ENCODE measurements around the gene TCEAL7.

The TCEAL7 gene

GRCh38 chrX:103369479-103369878, 39.4 kb downstream of the TCEAL7 start:
- DNase-seq, result no peak

GRCh38 chrX:103372886-103373285, 42.8 kb downstream of the TCEAL7 start:
- DNase-seq, result no peak

GRCh38 chrX:103373581-103373980, 43.5 kb downstream of the TCEAL7 start:
- DNase-seq, result no peak

- peak; percentile 39 for DNase-seq
Measured at GRCh38 chrX:103376118-103376978, 46.3 kb downstream of the TCEAL7 start, which contains the start of gene BEX3. Gene BEX3 (plus strand): TSS chrX:103376538. CDS start chrX:103377522, 984 bp downstream.

DNA sequence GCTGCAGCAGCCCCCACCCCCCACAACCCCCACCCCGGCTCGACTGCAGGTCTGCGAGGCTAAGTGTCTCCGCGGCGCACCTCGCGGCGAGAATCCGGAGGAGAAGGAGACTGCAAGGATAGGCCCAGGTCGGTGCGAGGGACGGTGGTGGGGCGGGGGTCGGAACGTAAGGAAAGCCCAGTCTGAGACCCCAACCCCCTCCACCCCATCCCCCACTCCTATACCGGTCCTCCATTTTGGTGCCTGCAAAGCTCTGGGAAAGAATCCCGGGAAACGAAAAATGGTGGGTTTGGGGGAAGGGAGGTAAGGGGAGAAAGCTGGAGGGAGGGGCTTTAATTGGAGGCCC, 46.9 kb downstream of the TCEAL7 start:
- DNase-seq, result peak; percentile 3

DNA sequence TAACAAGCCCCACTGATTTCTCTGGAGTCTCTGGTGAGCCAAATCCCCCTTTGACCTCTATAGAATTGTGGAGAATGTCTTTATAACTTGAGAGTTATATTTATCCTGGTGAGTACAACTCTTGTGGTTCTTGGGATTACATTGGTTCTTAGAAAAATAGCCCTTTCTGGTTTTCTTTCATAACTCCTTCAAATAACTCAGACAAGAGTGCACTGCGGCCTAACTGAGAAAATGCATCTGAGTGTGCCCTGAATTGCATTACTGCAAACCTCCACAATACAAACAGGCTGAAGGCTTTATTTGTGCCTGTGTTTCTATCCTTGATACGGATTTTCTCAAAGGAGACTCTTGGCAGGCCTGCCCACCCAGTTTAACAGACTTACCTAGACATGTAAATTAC, 49.0 kb downstream of the TCEAL7 start:
- DNase-seq, result no peak
